Type B pancreatic cell (in vitro differentiated cells): ENCODE measurements around the gene VSNL1. TPM values are rescaled to one million over a fixed set of nuclear protein-coding genes. Genes with fewer than 3 reads are reported as not detected.

Experiments used
- DNase-seq: peaks from one replicate; pipeline ENCODE4 v3.0.0; 2021; ENCODE audit warnings: mixed read lengths; ENCODE audit not compliant: unreplicated experiment; ENCODE audit errors: extremely low spot score
- H3K27ac Mint-ChIP-seq: 2 replicates; pipeline ENCODE4 v1.8.0; 2021; ENCODE audit warnings: mild to moderate bottlenecking, mixed read lengths
- H3K27me3 Mint-ChIP-seq: 2 replicates; pipeline ENCODE4 v1.8.0; 2021; ENCODE audit warnings: mixed read lengths
- H3K36me3 Mint-ChIP-seq: 2 replicates; pipeline ENCODE4 v1.8.0; 2021; ENCODE audit warnings: mixed read lengths
- H3K4me1 Mint-ChIP-seq: one replicate; pipeline ENCODE4 v1.8.0; 2021; ENCODE audit warnings: mixed read lengths; ENCODE audit not compliant: unreplicated experiment
- H3K4me3 Mint-ChIP-seq: 2 replicates; pipeline ENCODE4 v1.8.0; 2021; ENCODE audit warnings: mild to moderate bottlenecking, mixed read lengths
- H3K9me3 Mint-ChIP-seq: 2 replicates; pipeline ENCODE4 v1.8.0; 2021; ENCODE audit warnings: mixed read lengths
- total RNA-seq: library from RNA; stranded (reverse); gene quantifications from 2 replicates; pipeline ENCODE4 v1.2.1, GENCODE V29; 2021; ENCODE audit warnings: low replicate concordance
- TF ChIP-seq, protein P1 (sequence below): fragments of 200-600 bp; sonication (generic); conservative IDR thresholded peaks from 2 replicates; pipeline ENCODE4 v1.5.0; 2021; ENCODE audit warnings: antibody characterized with exemption, mild to moderate bottlenecking

Gene VSNL1
- total RNA-seq, 1 donor from 2014 or later, result 4.6 TPM

DNA sequence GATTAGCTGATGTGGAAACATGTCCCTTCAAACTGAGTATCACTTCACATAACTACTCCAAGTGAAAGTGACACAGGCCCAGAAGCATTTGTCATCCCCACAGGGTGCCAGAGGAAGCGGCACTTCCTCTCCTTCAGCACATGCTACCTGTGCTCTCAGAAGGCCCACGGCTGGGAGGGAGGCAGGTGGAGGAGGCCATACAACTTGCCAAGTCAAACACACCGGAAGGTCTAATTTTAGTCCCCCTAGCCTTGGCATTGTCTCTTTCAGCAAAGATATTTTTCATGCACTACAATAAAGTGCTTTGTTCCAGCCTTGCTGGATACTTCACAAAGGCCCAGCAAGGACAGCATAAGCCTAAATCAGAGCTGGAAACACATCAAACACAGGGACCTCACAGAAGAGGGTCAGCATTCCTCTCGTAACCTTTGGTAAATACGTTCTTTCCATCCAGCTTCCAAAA lies 38.0 kb downstream of the VSNL1 start:
- H3K9me3 Mint-ChIP-seq, result no peaks in the 10 kb centered on the region
- H3K36me3 Mint-ChIP-seq, result no peaks in the 10 kb centered on the region
- TF ChIP-seq, protein P1, sequence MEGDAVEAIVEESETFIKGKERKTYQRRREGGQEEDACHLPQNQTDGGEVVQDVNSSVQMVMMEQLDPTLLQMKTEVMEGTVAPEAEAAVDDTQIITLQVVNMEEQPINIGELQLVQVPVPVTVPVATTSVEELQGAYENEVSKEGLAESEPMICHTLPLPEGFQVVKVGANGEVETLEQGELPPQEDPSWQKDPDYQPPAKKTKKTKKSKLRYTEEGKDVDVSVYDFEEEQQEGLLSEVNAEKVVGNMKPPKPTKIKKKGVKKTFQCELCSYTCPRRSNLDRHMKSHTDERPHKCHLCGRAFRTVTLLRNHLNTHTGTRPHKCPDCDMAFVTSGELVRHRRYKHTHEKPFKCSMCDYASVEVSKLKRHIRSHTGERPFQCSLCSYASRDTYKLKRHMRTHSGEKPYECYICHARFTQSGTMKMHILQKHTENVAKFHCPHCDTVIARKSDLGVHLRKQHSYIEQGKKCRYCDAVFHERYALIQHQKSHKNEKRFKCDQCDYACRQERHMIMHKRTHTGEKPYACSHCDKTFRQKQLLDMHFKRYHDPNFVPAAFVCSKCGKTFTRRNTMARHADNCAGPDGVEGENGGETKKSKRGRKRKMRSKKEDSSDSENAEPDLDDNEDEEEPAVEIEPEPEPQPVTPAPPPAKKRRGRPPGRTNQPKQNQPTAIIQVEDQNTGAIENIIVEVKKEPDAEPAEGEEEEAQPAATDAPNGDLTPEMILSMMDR, result no peak
- H3K4me3 Mint-ChIP-seq, result no peak overlapping the region
- H3K27me3 Mint-ChIP-seq, result peaks cover 3% of the 10 kb centered on the region
- no peaks in the 10 kb centered on the region for H3K4me1 Mint-ChIP-seq
- no peak overlapping the region for H3K27ac Mint-ChIP-seq
- DNase-seq, result no peak

GRCh38 chr2:17579605-17580318 lies 39.3 kb downstream of the VSNL1 start:
- Mint-ChIP-seq H3K36me3 (no peaks in the 10 kb centered on the region), H3K4me3 (no peak overlapping the region), H3K9me3 (no peaks in the 10 kb centered on the region), H3K4me1 (no peaks in the 10 kb centered on the region), H3K27me3 (peaks cover 3% of the 10 kb centered on the region), H3K27ac (peak overlapping the region; percentile 75)
- TF ChIP-seq, protein P1, result no peak
- DNase-seq, result no peak

DNA sequence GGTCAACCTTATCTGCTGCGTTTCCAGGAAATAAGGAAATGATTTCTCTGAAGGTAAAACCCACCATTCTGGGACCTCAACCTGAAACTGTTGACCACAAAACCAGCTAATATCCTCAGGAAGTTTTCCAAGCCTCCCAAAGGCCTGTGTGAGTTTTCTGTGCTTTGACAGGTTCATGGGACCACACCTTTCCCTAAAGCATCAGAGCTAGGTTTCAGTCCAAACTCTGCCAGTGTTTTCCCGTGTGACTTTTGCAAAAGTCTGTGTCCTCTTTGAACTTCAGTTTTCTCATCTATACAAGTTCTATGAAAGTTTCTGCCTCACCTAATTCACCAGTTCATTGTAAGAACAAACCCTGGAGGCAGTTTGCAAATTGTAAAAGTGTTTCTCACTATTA lies 39.8 kb downstream of the VSNL1 start:
- Mint-ChIP-seq H3K27ac (peak overlapping the region; percentile 72), H3K4me1 (no peaks in the 10 kb centered on the region), H3K27me3 (peaks cover 3% of the 10 kb centered on the region), H3K4me3 (no peak overlapping the region), H3K36me3 (no peaks in the 10 kb centered on the region), H3K9me3 (no peaks in the 10 kb centered on the region)
- TF ChIP-seq, protein P1, result no peak
- no peak for DNase-seq

- Mint-ChIP-seq H3K27me3 (peaks cover 3% of the 10 kb centered on the region), H3K9me3 (no peaks in the 10 kb centered on the region), H3K36me3 (no peaks in the 10 kb centered on the region), H3K4me1 (no peaks in the 10 kb centered on the region), H3K27ac (no peak overlapping the region), H3K4me3 (no peak overlapping the region)
- TF ChIP-seq, protein P1, result no peak
- DNase-seq, result no peak
Measured at GRCh38 chr2:17581831-17582230, 41.3 kb downstream of the VSNL1 start.

GRCh38 chr2:17583166-17583565 lies 42.7 kb downstream of the VSNL1 start:
- Mint-ChIP-seq H3K9me3 (no peaks in the 10 kb centered on the region), H3K4me3 (no peak overlapping the region), H3K4me1 (no peaks in the 10 kb centered on the region), H3K27me3 (peaks cover 3% of the 10 kb centered on the region), H3K27ac (no peak overlapping the region), H3K36me3 (no peaks in the 10 kb centered on the region)
- TF ChIP-seq, protein P1, result no peak
- DNase-seq, result no peak
